NOMO-1 (cell line): ENCODE results near the gene PEMT.

Experiments
- DNase-seq, 2 experiments: peaks; one replicate each; lab custom pipeline; 2025; ENCODE audit not compliant: unreplicated experiment in 2 of 2; lab: John Stamatoyannopoulos, UW

The PEMT gene

GRCh38 chr17:17555906-17556305, 35.6 kb downstream of the PEMT start:
- DNase-seq = no peak

GRCh38 chr17:17555151-17555550, 36.4 kb downstream of the PEMT start:
- DNase-seq = no peak

GRCh38 chr17:17554266-17554665, 37.2 kb downstream of the PEMT start:
- no peak for DNase-seq

- DNase-seq = no peak
These were observed 38.0 kb downstream of the PEMT start for GRCh38 chr17:17553217-17554195.

GRCh38 chr17:17552351-17553216, 38.9 kb downstream of the PEMT start:
- DNase-seq = no peak

GRCh38 chr17:17551361-17551760, 40.1 kb downstream of the PEMT start:
- no peak for DNase-seq

GRCh38 chr17:17549732-17550366, 41.7 kb downstream of the PEMT start:
- no peak for DNase-seq

GRCh38 chr17:17548044-17548443, 43.5 kb downstream of the PEMT start:
- DNase-seq = no peak

GRCh38 chr17:17547210-17547764, 44.2 kb downstream of the PEMT start:
- DNase-seq = no peak

GRCh38 chr17:17546399-17547185, 44.9 kb downstream of the PEMT start:
- no peak for DNase-seq

GRCh38 chr17:17545984-17546383, 45.5 kb downstream of the PEMT start:
- DNase-seq = no peak

- no peak for DNase-seq
These were observed 46.3 kb downstream of the PEMT start for GRCh38 chr17:17545031-17545820.

- DNase-seq = no peak
These were observed 48.4 kb downstream of the PEMT start for GRCh38 chr17:17542906-17543635.

GRCh38 chr17:17541640-17542001, 49.9 kb downstream of the PEMT start:
- no peak for DNase-seq

- no peak for DNase-seq
These were observed 50.4 kb downstream of the PEMT start for GRCh38 chr17:17540935-17541639.

- no peak for DNase-seq
These were observed 51.1 kb downstream of the PEMT start for GRCh38 chr17:17540278-17540906.

GRCh38 chr17:17539591-17539990, 51.9 kb downstream of the PEMT start:
- DNase-seq = no peak
